ENCODE results near the gene CTU1.

DNA sequence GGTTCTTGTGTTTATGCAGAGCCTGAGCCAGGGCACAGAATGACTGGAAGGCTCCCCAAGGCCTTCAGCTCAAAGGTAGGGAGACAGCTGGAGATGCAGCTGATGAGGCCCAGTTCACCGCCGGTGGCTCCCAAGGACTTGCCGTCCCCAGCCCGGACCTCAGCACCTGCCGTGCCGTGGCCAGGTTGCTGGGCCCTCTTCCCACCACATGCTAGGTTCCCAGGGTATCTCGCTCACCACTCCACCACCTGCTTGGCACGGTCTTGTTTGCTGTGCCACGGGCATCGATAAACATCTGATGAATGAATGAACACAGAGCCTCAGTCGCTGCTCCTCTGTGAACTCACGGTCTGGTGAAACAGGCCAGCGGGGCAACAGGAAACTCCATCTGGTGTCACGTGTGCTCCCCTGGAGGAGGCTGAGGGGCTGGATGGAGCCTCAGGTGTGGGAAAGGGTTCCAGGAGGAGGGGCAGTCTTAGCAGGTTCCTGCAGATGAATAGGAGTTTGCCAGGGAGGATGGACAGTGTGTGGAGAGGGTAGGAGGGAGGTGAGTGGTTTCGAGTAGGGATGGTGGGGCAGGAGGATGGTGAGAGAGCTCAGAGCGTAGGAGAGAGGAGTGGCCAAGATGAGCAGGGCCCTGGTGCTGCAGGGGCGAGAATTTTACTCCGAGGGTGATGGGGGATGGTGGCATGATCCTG lies 21.9 kb downstream of the CTU1 start:
- TF ChIP-seq, protein P1, sequence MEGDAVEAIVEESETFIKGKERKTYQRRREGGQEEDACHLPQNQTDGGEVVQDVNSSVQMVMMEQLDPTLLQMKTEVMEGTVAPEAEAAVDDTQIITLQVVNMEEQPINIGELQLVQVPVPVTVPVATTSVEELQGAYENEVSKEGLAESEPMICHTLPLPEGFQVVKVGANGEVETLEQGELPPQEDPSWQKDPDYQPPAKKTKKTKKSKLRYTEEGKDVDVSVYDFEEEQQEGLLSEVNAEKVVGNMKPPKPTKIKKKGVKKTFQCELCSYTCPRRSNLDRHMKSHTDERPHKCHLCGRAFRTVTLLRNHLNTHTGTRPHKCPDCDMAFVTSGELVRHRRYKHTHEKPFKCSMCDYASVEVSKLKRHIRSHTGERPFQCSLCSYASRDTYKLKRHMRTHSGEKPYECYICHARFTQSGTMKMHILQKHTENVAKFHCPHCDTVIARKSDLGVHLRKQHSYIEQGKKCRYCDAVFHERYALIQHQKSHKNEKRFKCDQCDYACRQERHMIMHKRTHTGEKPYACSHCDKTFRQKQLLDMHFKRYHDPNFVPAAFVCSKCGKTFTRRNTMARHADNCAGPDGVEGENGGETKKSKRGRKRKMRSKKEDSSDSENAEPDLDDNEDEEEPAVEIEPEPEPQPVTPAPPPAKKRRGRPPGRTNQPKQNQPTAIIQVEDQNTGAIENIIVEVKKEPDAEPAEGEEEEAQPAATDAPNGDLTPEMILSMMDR (conservative IDR thresholded peaks at IDR 0.05; ENCODE audit: low read length) = no peak
- no peak for TF ChIP-seq EZH2phosphoT487 (IDR thresholded peaks at IDR 0.05; ENCODE audit: borderline replicate concordance, low read depth, low read length)
